GM19035 (cell line): ENCODE data around the gene PPP2R2B.
A peak's percentile ranks its signal among the peaks of the same experiment; 100 is the strongest.

Experiments used
- ATAC-seq: cut with Tn5 transposase; IDR thresholded peaks from one replicate; pipeline ENCODE4 v1.9.1; 2021; ENCODE audit not compliant: unreplicated experiment

Gene PPP2R2B

GRCh38 chr5:146788898-146789297, 89.7 kb downstream of the PPP2R2B start:
- no peak for ATAC-seq

- ATAC-seq = no peak
Measured at GRCh38 chr5:146785065-146785464, 93.5 kb downstream of the PPP2R2B start.

- no peak for ATAC-seq
Measured at GRCh38 chr5:146781157-146781556, 97.4 kb downstream of the PPP2R2B start.

- no peak for ATAC-seq
Measured at GRCh38 chr5:146779211-146779869, 99.2 kb downstream of the PPP2R2B start.

- ATAC-seq = no peak
Measured at GRCh38 chr5:146778795-146779194, 99.8 kb downstream of the PPP2R2B start.

GRCh38 chr5:146778261-146778660, 100.3 kb downstream of the PPP2R2B start:
- no peak for ATAC-seq

- ATAC-seq = no peak
Measured at GRCh38 chr5:146772881-146773466, 105.6 kb downstream of the PPP2R2B start.

GRCh38 chr5:146770980-146771379, 107.6 kb downstream of the PPP2R2B start:
- ATAC-seq = no peak

GRCh38 chr5:146770546-146770945, 108.0 kb downstream of the PPP2R2B start:
- ATAC-seq = no peak

GRCh38 chr5:146767534-146767933, 111.0 kb downstream of the PPP2R2B start:
- no peak for ATAC-seq

- ATAC-seq = no peak
Measured at GRCh38 chr5:146766013-146766412, 112.5 kb downstream of the PPP2R2B start.

- no peak for ATAC-seq
Measured at GRCh38 chr5:146765089-146765832, 113.3 kb downstream of the PPP2R2B start.

GRCh38 chr5:146762830-146763229, 115.7 kb downstream of the PPP2R2B start:
- ATAC-seq = no peak

- ATAC-seq = no peak
Measured at GRCh38 chr5:146761811-146762210, 116.7 kb downstream of the PPP2R2B start.

GRCh38 chr5:146758938-146759337, 119.6 kb downstream of the PPP2R2B start:
- no peak for ATAC-seq

- ATAC-seq = no peak
Measured at GRCh38 chr5:146758076-146758475, 120.5 kb downstream of the PPP2R2B start.

GRCh38 chr5:146756546-146756945, 122.0 kb downstream of the PPP2R2B start:
- no peak for ATAC-seq

GRCh38 chr5:146755793-146756192, 122.8 kb downstream of the PPP2R2B start:
- ATAC-seq = no peak

- ATAC-seq = no peak
Measured at GRCh38 chr5:146754621-146755020, 123.9 kb downstream of the PPP2R2B start.

GRCh38 chr5:146753641-146754040, 124.9 kb downstream of the PPP2R2B start:
- ATAC-seq = no peak

GRCh38 chr5:146751781-146752401, 126.7 kb downstream of the PPP2R2B start:
- peak; percentile 98 for ATAC-seq

- no peak for ATAC-seq
Measured at GRCh38 chr5:146751054-146751453, 127.5 kb downstream of the PPP2R2B start.
